ENCODE results near the gene DCTN5. TPM values are rescaled to one million over a fixed set of nuclear protein-coding genes. Genes with fewer than 3 reads are reported as not detected.
A peak's percentile ranks its signal among the peaks of the same experiment; 100 is the strongest.

Gene DCTN5
- total and polyA plus RNA-seq, 2 of the 13 experiments (the other 11 are each of a cell fraction or from before 2014, with no cell fraction given): 105 to 207 TPM

DNA sequence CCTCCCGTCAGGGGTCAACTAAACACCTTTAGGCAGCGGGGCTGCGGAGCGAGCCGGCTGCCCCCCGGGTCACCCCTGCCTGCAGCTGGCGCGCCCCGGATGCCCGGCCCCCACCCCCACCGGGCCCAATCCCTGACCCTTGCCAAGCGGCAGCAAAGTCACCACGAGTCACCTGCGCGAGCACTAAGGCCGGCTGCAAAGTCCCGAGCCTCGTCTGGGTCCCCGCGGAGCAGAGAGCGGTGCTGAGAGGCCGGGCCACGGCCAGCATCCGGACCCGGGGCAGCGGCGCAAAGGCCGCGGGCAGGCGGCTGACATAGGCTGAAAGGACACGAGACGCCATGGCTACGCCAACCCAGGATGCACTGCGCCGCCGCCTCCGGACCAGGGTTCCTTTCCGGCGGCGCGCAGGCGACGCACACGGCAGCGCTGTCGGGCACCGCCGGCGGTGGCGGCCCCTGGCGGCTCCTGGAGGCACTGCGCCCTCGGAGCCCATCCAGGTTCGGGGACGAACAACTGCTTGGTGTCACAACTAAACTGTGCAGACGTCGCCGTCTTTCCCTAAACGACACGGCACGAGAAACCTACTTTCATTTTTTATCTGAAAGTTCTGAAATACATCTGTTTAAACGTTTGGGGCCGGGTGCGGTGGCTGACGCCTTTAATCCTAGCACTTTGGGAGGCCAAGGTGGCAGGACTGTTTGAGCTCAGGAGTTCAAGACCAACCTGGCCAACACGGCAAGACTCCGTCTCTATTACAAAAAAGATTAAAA is 45.1 kb upstream of the DCTN5 start, which contains the start of gene NDUFAB1 (continued):
- TF ChIP-seq, protein P1, sequence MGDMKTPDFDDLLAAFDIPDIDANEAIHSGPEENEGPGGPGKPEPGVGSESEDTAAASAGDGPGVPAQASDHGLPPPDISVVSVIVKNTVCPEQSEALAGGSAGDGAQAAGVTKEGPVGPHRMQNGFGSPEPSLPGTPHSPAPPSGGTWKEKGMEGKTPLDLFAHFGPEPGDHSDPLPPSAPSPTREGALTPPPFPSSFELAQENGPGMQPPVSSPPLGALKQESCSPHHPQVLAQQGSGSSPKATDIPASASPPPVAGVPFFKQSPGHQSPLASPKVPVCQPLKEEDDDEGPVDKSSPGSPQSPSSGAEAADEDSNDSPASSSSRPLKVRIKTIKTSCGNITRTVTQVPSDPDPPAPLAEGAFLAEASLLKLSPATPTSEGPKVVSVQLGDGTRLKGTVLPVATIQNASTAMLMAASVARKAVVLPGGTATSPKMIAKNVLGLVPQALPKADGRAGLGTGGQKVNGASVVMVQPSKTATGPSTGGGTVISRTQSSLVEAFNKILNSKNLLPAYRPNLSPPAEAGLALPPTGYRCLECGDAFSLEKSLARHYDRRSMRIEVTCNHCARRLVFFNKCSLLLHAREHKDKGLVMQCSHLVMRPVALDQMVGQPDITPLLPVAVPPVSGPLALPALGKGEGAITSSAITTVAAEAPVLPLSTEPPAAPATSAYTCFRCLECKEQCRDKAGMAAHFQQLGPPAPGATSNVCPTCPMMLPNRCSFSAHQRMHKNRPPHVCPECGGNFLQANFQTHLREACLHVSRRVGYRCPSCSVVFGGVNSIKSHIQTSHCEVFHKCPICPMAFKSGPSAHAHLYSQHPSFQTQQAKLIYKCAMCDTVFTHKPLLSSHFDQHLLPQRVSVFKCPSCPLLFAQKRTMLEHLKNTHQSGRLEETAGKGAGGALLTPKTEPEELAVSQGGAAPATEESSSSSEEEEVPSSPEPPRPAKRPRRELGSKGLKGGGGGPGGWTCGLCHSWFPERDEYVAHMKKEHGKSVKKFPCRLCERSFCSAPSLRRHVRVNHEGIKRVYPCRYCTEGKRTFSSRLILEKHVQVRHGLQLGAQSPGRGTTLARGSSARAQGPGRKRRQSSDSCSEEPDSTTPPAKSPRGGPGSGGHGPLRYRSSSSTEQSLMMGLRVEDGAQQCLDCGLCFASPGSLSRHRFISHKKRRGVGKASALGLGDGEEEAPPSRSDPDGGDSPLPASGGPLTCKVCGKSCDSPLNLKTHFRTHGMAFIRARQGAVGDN (CRISPR knock-in tag; IDR thresholded peaks at IDR 0.05): peak; percentile 98
- TF ChIP-seq, protein P2, sequence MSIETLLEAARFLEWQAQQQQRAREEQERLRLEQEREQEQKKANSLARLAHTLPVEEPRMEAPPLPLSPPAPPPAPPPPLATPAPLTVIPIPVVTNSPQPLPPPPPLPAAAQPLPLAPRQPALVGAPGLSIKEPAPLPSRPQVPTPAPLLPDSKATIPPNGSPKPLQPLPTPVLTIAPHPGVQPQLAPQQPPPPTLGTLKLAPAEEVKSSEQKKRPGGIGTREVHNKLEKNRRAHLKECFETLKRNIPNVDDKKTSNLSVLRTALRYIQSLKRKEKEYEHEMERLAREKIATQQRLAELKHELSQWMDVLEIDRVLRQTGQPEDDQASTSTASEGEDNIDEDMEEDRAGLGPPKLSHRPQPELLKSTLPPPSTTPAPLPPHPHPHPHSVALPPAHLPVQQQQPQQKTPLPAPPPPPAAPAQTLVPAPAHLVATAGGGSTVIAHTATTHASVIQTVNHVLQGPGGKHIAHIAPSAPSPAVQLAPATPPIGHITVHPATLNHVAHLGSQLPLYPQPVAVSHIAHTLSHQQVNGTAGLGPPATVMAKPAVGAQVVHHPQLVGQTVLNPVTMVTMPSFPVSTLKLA (IDR thresholded peaks at IDR 0.05): peak; percentile 59
- TF ChIP-seq, protein P3, sequence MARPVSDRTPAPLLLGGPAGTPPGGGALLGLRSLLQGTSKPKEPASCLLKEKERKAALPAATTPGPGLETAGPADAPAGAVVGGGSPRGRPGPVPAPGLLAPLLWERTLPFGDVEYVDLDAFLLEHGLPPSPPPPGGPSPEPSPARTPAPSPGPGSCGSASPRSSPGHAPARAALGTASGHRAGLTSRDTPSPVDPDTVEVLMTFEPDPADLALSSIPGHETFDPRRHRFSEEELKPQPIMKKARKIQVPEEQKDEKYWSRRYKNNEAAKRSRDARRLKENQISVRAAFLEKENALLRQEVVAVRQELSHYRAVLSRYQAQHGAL (CRISPR knock-in tag; IDR thresholded peaks at IDR 0.05; ENCODE audit: not compliant biosample characterization): peak; percentile 94
- TF ChIP-seq ZNF367 (CRISPR knock-in tag; IDR thresholded peaks at IDR 0.05; ENCODE audit: borderline replicate concordance): no peak
- TF ChIP-seq SP5 (CRISPR knock-in tag; IDR thresholded peaks at IDR 0.05; ENCODE audit: borderline replicate concordance, low read depth): peak; percentile 26; the same call in 1 of the 2 replicates
- TF ChIP-seq ZNF350 (CRISPR knock-in tag; IDR thresholded peaks at IDR 0.05; ENCODE audit: borderline replicate concordance, low read depth): peak; percentile 79
- TF ChIP-seq ZNF143 (CRISPR knock-in tag; IDR thresholded peaks at IDR 0.05): peak; percentile 96
- TF ChIP-seq ZNF788 (CRISPR knock-in tag; IDR thresholded peaks at IDR 0.05; ENCODE audit: borderline replicate concordance): peak; percentile 96; the same call in 1 of the 2 replicates
- no peak for TF ChIP-seq MTF2 (CRISPR knock-in tag; IDR thresholded peaks at IDR 0.05; ENCODE audit: borderline replicate concordance)
- TF ChIP-seq DPF2 (CRISPR knock-in tag; IDR thresholded peaks at IDR 0.05; ENCODE audit: borderline replicate concordance, low read depth): 0 out of 2 replicates have a peak, but pooled peaks have one; percentile 51
- peak; percentile 90; the same call in 1 of the 2 replicates for TF ChIP-seq HOXD1 (CRISPR knock-in tag; IDR thresholded peaks at IDR 0.05)
- peak; percentile 69 for TF ChIP-seq HNF4G (IDR thresholded peaks at IDR 0.05; ENCODE audit: borderline replicate concordance, low read depth, low read length)
- peak; percentile 91 for TF ChIP-seq HNF4G (CRISPR knock-in tag; IDR thresholded peaks at IDR 0.05; ENCODE audit: borderline replicate concordance, low read depth)
- TF ChIP-seq ZNF441 (CRISPR knock-in tag; IDR thresholded peaks at IDR 0.05; ENCODE audit: borderline replicate concordance): no peak; the same call in 1 of the 2 replicates
- TF ChIP-seq, protein P4, sequence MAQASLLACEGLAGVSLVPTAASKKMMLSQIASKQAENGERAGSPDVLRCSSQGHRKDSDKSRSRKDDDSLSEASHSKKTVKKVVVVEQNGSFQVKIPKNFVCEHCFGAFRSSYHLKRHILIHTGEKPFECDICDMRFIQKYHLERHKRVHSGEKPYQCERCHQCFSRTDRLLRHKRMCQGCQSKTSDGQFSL (CRISPR knock-in tag; IDR thresholded peaks at IDR 0.05): peak; percentile 81
- TF ChIP-seq ZNF446 (CRISPR knock-in tag; IDR thresholded peaks at IDR 0.05): peak; percentile 93
- TF ChIP-seq, protein P5, sequence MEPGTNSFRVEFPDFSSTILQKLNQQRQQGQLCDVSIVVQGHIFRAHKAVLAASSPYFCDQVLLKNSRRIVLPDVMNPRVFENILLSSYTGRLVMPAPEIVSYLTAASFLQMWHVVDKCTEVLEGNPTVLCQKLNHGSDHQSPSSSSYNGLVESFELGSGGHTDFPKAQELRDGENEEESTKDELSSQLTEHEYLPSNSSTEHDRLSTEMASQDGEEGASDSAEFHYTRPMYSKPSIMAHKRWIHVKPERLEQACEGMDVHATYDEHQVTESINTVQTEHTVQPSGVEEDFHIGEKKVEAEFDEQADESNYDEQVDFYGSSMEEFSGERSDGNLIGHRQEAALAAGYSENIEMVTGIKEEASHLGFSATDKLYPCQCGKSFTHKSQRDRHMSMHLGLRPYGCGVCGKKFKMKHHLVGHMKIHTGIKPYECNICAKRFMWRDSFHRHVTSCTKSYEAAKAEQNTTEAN (CRISPR knock-in tag; conservative IDR thresholded peaks at IDR 0.05): peak; percentile 86; the same call in 1 of the 2 replicates
- TF ChIP-seq REXO4 (CRISPR knock-in tag; IDR thresholded peaks at IDR 0.05; ENCODE audit: borderline replicate concordance): 0 out of 2 replicates have a peak, but pooled peaks have one; percentile 61
